GM12878 (cell line): Measurements from ENCODE around the gene ZP2. TPM values are rescaled to one million over a fixed set of nuclear protein-coding genes. Genes with fewer than 3 reads are reported as not detected.

Experiments used
- ATAC-seq: fragments of 200-7000 bp; cut with Tn5 transposase; 3 replicates; pipeline ENCODE4 v1.9.1; 2020; ENCODE audit warnings: mild to moderate bottlenecking, moderate library complexity
- BruUV-seq: library from RNA; stranded (reverse); fragments of 400-500 nt; replicated peaks from 2 replicates; lab custom pipeline; 2021; lab: Mats Ljungman, UMichigan
- CTCF ChIA-PET: fragments of 300-600 bp; sonication (Branson Sonifier 250); formaldehyde crosslinking; extraction: SDS; loops from one replicate; lab custom pipeline; 2021; ENCODE audit warnings: inconsistent platforms; lab: Yijun Ruan, JAX
- POLR2A ChIA-PET: fragments of 350-600 bp; formaldehyde crosslinking; extraction: SDS; loops from one replicate; lab custom pipeline; 2021; ENCODE audit warnings: inconsistent platforms; lab: Charles Lee
- RAD21 ChIA-PET: fragments of 300-600 bp; sonication (Branson Sonifier 250); formaldehyde crosslinking; loops from one replicate; lab custom pipeline; 2023; ENCODE audit warnings: antibody characterized with exemption; ENCODE audit not compliant: unreplicated experiment; lab: Charles Lee
- SMC1A ChIA-PET: fragments of 300-600 bp; sonication (Branson Sonifier 250); formaldehyde crosslinking; loops from one replicate; lab custom pipeline; 2023; ENCODE audit not compliant: unreplicated experiment, uncharacterized antibody; lab: Charles Lee
- DNase-seq: peaks from one replicate; pipeline ENCODE4 v3.0.0-alpha.2; 2011; ENCODE audit warnings: low read depth, low spot score
- FAIRE-seq: peaks from 3 replicates; lab custom pipeline; 2011; peaks lifted over from hg19 to GRCh38; lab: Jason Lieb, UNC
- H2AFZ ChIP-seq: 2 replicates; pipeline ENCODE4 v1.6.0; 2011; ENCODE audit warnings: low read depth, low read length, control low read depth; ENCODE audit not compliant: control insufficient read depth
- H3K27ac ChIP-seq: 2 replicates; pipeline ENCODE4 v1.5.1; 2011; ENCODE audit warnings: control low read depth; ENCODE audit not compliant: control insufficient read depth, insufficient read depth
- H3K27me3 ChIP-seq, 2 experiments: replicated peaks in 1 of 2; 2 replicates each; pipeline versions ENCODE4 v1.6.0 to v1.6.1; 2011; ENCODE audit warnings: low read length in 1 of 2; ENCODE audit not compliant: control insufficient read depth in 2 of 2, insufficient read depth in 2 of 2
- H3K36me3 ChIP-seq, 2 experiments: 2 replicates each; pipeline ENCODE4 v1.5.1; 2011; ENCODE audit warnings: low read length in 1 of 2; ENCODE audit not compliant: control insufficient read depth in 2 of 2, insufficient read depth in 2 of 2
- H3K4me1 ChIP-seq: 2 replicates; pipeline ENCODE4 v1.6.1; 2011; ENCODE audit warnings: mild to moderate bottlenecking, low read length, moderate library complexity, mixed read lengths; ENCODE audit not compliant: control insufficient read depth, insufficient read depth
- H3K4me2 ChIP-seq: 2 replicates; pipeline ENCODE4 v1.6.0; 2011; ENCODE audit warnings: control low read depth; ENCODE audit not compliant: control insufficient read depth, insufficient read depth
- H3K4me3 ChIP-seq: fragments of 200-600 bp; sonication (generic); 2 replicates; pipeline ENCODE4 v1.5.1; 2016
- H3K79me2 ChIP-seq: 2 replicates; pipeline ENCODE4 v1.6.0; 2011; ENCODE audit warnings: low read length; ENCODE audit not compliant: control insufficient read depth, insufficient read depth
- H3K9ac ChIP-seq: 2 replicates; pipeline ENCODE4 v1.8.0; 2011; ENCODE audit warnings: low read length, control low read depth, mixed read lengths; ENCODE audit not compliant: control insufficient read depth, insufficient read depth
- H3K9me3 ChIP-seq: replicated peaks from 3 replicates; pipeline ENCODE4 v1.5.1; 2011; ENCODE audit warnings: mild to moderate bottlenecking, low read length; ENCODE audit not compliant: control insufficient read depth, insufficient read depth
- H4K20me1 ChIP-seq: 2 replicates; pipeline ENCODE4 v1.6.0; 2011; ENCODE audit not compliant: control insufficient read depth, insufficient read depth
- ASH2L ChIP-seq: fragments of 300-600, 200-600 bp; sonication (generic); IDR thresholded peaks from 2 replicates; pipeline ENCODE4 v1.6.1; 2017; ENCODE audit warnings: low read depth, mild to moderate bottlenecking, borderline replicate concordance
- BCLAF1 ChIP-seq: fragments of 450-650 bp; IDR thresholded peaks from 2 replicates; pipeline ENCODE4 v1.6.1; 2017; ENCODE audit warnings: antibody characterized with exemption, mild to moderate bottlenecking, moderate library complexity
- HCFC1 ChIP-seq: fragments of 150-350 bp; IDR thresholded peaks from 2 replicates; pipeline ENCODE4 v1.6.1; 2014; ENCODE audit warnings: low read length
- IKZF1 ChIP-seq: fragments of 450-650 bp; conservative IDR thresholded peaks from 2 replicates; pipeline ENCODE4 v1.6.1; 2017; ENCODE audit warnings: antibody characterized with exemption, mild to moderate bottlenecking
- LARP7 ChIP-seq: fragments of 450-650 bp; IDR thresholded peaks from 2 replicates; pipeline ENCODE4 v1.6.1; 2017; ENCODE audit warnings: mild to moderate bottlenecking
- MTA3 ChIP-seq: IDR thresholded peaks from 2 replicates; pipeline ENCODE4 v1.6.1; 2012; ENCODE audit warnings: low read length, inconsistent platforms, borderline replicate concordance
- NRF1 ChIP-seq: conservative IDR thresholded peaks from 2 replicates; pipeline ENCODE4 v1.6.1; 2011; ENCODE audit warnings: mild to moderate bottlenecking, low read depth, low read length, improper control_type of control experiment
- PML ChIP-seq: IDR thresholded peaks from 2 replicates; pipeline ENCODE4 v1.6.1; 2012; ENCODE audit warnings: low read length, inconsistent platforms
- POLR2AphosphoS2 ChIP-seq: IDR thresholded peaks from 2 replicates; pipeline ENCODE4 v1.6.1; 2011; ENCODE audit warnings: low read depth, mild to moderate bottlenecking, low read length, improper control_type of control experiment, moderate library complexity
- SMAD5 ChIP-seq: IDR thresholded peaks from 2 replicates; pipeline ENCODE4 v1.6.1; 2016; ENCODE audit warnings: antibody characterized with exemption, low read depth
- SREBF1 ChIP-seq: IDR thresholded peaks from 2 replicates; pipeline ENCODE4 v1.6.1; 2012; ENCODE audit warnings: mild to moderate bottlenecking, low read length
- TARDBP ChIP-seq: IDR thresholded peaks from 2 replicates; pipeline ENCODE4 v1.6.1; 2016; ENCODE audit warnings: borderline replicate concordance
- YY1 ChIP-seq: IDR thresholded peaks from 2 replicates; pipeline ENCODE4 v1.6.1; 2011; ENCODE audit warnings: low read depth, mild to moderate bottlenecking, low read length
- ZNF217 ChIP-seq: fragments of 450-650 bp; IDR thresholded peaks from 2 replicates; pipeline ENCODE4 v1.6.1; 2017; ENCODE audit warnings: antibody characterized with exemption, mild to moderate bottlenecking
- WGBS: methylation state at CpG from one replicate; pipeline ENCODE4 v1.1.6; 2016; ENCODE audit warnings: low lambda C conversion rate; ENCODE audit not compliant: insufficient replicate concordance, insufficient coverage; ENCODE audit errors: missing lambda C conversion rate; 5-methylcytosine and 5-hydroxymethylcytosine counted together
- in situ Hi-C: fragments of 300-500 bp; cut with MboI; formaldehyde crosslinking; loops from 9 replicates; pipeline ENCODE4 v1.14.3; 2018; ENCODE audit warnings: mixed read lengths
- intact Hi-C: fragments of 100-400 bp; cut with micrococcal nuclease; formaldehyde crosslinking; loops from one replicate; pipeline ENCODE4 v1.14.2; 2022; ENCODE audit not compliant: unreplicated experiment
- polyA plus RNA-seq, 11 experiments: library from polyadenylated mRNA; depleted of rRNA in 4 of 11; unstranded in 6 of 11; stranded (reverse) in 5 of 11; fragments of >200 nt; fragmentation: Nextera tagmentation in 4 of 11; fragmentation: Illumina TruSeq in 1 of 11; extraction: Ambion mirVana in 4 of 11; extraction: Trizol in 1 of 11; gene quantifications; 1 replicate in 1 of 11; 2 replicates in 10 of 11; pipeline versions ENCODE4 v1.2.1 to v1.2.3, GENCODE V29; 2011 to 2016; ENCODE audit warnings: inconsistent platforms in 2 of 11, missing spikeins in 2 of 11, low read depth in 1 of 11
- total RNA-seq, 4 experiments: library from RNA; depleted of rRNA in 3 of 4; stranded (reverse); fragments of >200 nt in 3 of 4; fragmentation: Illumina TruSeq in 1 of 4; extraction: Trizol in 1 of 4; gene quantifications; 2 replicates each; pipeline versions ENCODE4 v1.2.1 to v1.2.3, GENCODE V29; 2013 to 2021
- TF ChIP-seq, protein P1 (sequence below): fragments of 450-650 bp; IDR thresholded peaks from 2 replicates; pipeline ENCODE4 v1.6.1; 2017; ENCODE audit warnings: mild to moderate bottlenecking, moderate library complexity

Gene ZP2
- total and polyA plus RNA-seq, 10 of the 15 experiments (the other 5 are each of a cell fraction or from before 2014, with no cell fraction given), result 0.11 to 0.33 (median 0.16) TPM; not detected in 1

GRCh38 chr16:21184834-21185233 lies 26.5 kb downstream of the ZP2 start (continued):
- TF ChIP-seq BCLAF1 (no peak), MTA3 (no peak)

DNA sequence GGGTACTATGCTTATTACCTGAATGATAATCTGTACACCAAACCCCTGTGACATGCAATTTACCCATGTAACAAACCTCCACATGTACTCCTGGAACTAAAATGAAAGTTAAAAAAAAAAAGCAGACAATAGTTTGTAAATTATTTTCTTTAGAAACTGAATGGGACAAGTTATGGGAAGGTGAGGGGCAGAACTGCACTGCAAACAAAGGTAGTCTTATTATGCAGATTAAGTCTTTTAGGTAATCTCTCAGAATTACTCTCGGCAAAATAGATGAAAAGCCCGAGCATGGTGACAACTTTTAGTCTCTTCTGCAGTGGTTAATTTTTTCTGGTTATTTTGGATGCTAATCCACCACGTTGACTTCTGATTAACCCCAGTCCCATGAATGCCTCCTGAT lies 27.4 kb downstream of the ZP2 start:
- H3K27me3 ChIP-seq, result no peaks in the 10 kb centered on the region
- H2AFZ ChIP-seq, result no peak overlapping the region
- no peaks in the 10 kb centered on the region for H4K20me1 ChIP-seq
- no peak for FAIRE-seq
- no peak overlapping the region for H3K4me3 ChIP-seq
- DNase-seq, result no peak
- TF ChIP-seq LARP7 (no peak), IKZF1 (no peak), PML (no peak), POLR2AphosphoS2 (no peak), NRF1 (no peak), SREBF1 (no peak), HCFC1 (no peak), TARDBP (no peak), ZNF217 (no peak), ASH2L (no peak), YY1 (no peak), SMAD5 (no peak)
- TF ChIP-seq, protein P1, sequence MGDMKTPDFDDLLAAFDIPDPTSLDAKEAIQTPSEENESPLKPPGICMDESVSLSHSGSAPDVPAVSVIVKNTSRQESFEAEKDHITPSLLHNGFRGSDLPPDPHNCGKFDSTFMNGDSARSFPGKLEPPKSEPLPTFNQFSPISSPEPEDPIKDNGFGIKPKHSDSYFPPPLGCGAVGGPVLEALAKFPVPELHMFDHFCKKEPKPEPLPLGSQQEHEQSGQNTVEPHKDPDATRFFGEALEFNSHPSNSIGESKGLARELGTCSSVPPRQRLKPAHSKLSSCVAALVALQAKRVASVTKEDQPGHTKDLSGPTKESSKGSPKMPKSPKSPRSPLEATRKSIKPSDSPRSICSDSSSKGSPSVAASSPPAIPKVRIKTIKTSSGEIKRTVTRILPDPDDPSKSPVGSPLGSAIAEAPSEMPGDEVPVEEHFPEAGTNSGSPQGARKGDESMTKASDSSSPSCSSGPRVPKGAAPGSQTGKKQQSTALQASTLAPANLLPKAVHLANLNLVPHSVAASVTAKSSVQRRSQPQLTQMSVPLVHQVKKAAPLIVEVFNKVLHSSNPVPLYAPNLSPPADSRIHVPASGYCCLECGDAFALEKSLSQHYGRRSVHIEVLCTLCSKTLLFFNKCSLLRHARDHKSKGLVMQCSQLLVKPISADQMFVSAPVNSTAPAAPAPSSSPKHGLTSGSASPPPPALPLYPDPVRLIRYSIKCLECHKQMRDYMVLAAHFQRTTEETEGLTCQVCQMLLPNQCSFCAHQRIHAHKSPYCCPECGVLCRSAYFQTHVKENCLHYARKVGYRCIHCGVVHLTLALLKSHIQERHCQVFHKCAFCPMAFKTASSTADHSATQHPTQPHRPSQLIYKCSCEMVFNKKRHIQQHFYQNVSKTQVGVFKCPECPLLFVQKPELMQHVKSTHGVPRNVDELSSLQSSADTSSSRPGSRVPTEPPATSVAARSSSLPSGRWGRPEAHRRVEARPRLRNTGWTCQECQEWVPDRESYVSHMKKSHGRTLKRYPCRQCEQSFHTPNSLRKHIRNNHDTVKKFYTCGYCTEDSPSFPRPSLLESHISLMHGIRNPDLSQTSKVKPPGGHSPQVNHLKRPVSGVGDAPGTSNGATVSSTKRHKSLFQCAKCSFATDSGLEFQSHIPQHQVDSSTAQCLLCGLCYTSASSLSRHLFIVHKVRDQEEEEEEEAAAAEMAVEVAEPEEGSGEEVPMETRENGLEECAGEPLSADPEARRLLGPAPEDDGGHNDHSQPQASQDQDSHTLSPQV, result no peak
- H3K9me3 ChIP-seq, result peaks cover 6% of the 10 kb centered on the region; the same call in 2 of the 3 replicates
- intact Hi-C loops, result no loop called here
- H3K27ac ChIP-seq, result no peak overlapping the region
- peaks cover 8 to 11% of the 10 kb centered on the region in 2 experiments; a peak in 3 of 4 replicates for H3K36me3 ChIP-seq
- ATAC-seq, result no peak
- BruUV-seq, result no TSS peak
- in situ Hi-C loops, result no loop called here
- no peak overlapping the region for H3K9ac ChIP-seq
- ChIA-PET RAD21 (no interaction called here), SMC1A (no interaction called here), CTCF (interaction anchor here (0.6 kb wide), 1 partner anchor 341 kb away, joined by 3 read pairs; no protein-coding TSS in a partner anchor), POLR2A (interaction anchor here (0.6 kb wide), 1 partner anchor 185 kb away, joined by 4 read pairs; no protein-coding TSS in a partner anchor)
- WGBS, result 86% methylated on average over 3 of the region's 3 CpGs
- no peak overlapping the region for H3K4me2 ChIP-seq
- peaks cover 6% of the 10 kb centered on the region for H3K4me1 ChIP-seq
- no peaks in the 10 kb centered on the region for H3K79me2 ChIP-seq
